ENCODE data around the gene ZNF367.
"Not testable (repeated sequence)": the region's sequence is repeated elsewhere in the genome, so short reads cannot be mapped to it uniquely, and the experiment has no call there.

ZNF367 gene

DNA sequence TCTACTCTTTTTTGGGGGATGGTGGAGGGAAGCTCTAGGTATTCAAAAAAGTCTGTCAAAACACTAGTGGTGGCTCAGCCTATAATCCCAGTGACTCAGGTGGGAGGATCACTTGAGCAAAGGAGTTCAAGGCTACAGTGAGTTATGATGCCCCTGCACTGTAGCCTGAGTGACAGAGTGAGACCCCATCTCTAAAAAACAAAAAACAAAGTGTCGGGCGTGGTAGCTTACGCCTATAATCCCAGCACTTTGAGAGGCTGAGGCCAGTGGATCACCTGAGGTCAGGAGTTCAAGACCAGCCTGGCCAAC lies 18.9 kb downstream of the ZNF367 start:
- no peak for DNase-seq (ENCODE audit: low read depth in 2 of 2)

DNA sequence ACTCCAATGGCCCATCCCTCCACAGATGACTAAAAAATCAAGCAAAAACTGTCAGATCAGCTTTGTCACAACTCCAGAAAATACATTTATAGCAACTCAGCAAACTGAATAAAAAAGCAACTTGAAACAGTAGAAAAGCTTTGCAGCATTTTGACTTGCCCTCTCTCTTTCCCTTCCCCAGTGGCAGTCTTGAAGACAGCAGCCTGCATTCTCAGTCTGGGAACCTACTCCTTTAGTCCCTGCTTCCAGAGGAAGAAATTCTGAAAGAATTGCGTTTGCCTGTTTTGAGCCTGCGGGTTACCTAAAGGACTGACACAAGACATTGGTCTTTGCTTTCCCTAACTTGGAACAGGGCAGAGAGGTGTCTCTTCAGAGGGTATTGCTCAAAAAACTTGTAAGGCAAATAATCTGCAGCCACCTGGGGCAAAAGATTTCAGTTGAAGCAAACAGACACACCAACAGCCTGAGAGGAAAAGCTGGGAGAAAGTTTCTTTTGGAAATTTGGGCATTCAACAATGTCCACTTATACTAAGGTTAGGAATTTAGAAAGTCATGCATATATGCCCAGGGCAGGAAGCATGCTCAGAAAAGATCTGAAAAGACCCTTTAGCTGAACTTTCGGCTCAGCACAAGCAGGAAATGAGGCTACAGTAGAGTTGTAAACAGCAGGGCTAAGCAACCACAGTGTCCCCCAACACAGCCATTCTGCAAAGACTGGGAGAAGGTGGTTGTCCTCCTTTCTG lies 19.4 kb downstream of the ZNF367 start:
- DNase-seq (ENCODE audit: low read depth in 2 of 2): no peak

DNA sequence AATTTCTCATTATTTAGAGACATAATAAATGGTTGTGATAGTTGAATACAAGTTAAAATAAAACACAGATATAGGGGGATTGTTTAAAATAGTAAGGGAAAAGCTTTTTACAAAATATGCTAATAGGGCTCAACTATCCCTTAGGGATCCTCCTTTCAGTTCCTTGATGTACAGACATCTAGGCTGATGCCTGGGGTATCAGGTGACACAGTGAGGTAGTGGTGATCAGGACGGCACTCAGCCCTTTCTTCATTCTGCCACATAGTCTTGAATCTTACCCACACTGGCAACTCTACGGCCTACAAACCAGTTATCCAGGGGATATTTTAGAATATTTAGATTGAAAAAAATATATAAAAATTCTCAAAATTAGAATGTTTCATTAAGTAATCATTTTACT lies 22.2 kb downstream of the ZNF367 start:
- no peak for DNase-seq (ENCODE audit: low read depth in 2 of 2)

DNA sequence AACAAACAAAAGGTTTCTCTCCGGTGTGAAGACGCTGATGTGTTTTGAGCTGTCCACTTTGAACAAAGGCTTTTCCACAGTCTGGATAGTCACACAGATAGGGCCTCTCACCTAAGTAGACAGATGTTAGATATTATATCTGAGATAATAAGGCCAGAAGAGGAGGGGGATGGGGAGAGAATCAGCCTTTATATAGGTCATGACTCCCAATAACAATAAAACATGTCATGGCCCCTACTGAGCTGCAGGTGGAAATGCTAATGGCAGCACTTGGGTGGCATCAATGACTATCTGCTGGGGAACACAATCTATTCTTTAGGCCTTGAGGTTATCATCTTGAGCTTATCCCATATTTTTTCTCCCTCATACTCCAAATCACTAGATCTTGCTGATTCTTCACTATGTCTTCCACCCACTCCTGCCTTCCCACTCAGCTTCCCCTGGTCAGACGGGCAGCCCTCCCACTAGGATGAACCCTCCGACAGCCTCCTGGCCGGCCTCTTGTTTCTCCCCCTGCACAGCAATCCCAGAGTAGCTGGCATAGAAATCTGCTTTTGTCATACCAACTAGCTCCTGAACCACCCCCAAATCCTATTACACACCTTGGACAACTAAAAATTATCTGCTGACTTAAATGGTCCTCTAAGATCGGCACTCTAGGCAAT lies 23.2 kb downstream of the ZNF367 start:
- DNase-seq (ENCODE audit: low read depth in 2 of 2): no peak

GRCh38 chr9:96392263-96392662 lies 25.9 kb downstream of the ZNF367 start:
- no peak for DNase-seq (ENCODE audit: low read depth in 2 of 2)

DNA sequence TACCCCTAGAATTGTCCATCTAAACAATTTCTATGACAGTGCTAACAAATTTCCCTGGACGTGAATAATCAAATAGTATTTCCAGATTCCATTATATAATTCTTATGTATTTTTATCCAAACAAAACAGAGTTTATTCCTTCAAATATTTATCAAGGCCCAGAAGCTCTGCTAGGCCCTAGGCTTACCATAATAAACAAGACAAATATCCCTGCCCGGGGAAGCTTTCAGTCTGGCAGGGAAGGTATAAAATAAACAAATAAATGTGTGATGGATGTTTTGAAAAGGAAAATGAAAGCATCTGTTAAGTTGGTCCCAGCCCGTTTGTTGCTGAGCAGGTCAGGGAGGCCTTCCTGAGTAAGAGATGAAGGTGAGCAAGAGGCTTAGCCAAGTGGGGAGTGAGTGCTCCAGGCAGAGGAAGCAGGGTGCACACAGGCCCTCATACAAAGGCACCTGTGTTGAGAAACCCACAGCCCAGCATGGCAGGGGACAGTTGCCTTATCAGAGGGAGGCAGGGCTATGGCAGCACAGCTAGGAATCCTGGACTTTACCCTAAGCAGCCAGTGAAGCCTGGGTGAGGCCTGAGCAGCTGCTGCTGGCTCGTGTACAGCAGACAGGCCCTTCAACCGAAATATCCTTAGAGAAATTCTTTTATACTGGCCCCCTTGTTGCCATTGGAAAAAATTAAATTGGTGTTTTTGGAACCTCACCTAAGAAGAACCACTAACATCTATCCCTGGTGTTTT lies 27.0 kb downstream of the ZNF367 start:
- DNase-seq (ENCODE audit: low read depth in 2 of 2): no peak

DNA sequence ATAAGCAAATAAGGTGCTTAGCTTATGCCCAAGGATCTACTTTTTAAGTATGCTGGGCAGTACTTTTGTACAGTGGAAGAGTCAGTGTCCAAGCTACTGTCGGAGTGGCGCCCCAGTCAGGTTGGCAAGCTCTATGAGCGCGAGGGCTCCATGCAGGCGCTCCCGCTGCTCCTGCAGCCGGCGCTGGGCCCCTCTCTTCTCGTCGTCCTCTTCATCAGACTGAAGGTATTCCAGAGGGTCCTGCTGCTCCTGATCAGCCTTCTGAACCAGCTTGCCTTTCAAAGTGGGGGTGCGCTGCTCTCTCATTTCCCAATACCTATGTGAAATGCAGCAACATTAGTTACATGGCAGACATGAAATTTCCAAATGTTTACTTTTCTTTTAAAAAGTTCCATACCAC lies 30.0 kb downstream of the ZNF367 start:
- DNase-seq (ENCODE audit: low read depth in 2 of 2): no peak

GRCh38 chr9:96386157-96386556 lies 32.0 kb downstream of the ZNF367 start:
- no peak for DNase-seq (ENCODE audit: low read depth in 2 of 2)

GRCh38 chr9:96383165-96383942 lies 34.8 kb downstream of the ZNF367 start, which contains the start of gene SLC35D2:
Gene SLC35D2, minus strand, starts transcription at chr9:96383711. Its CDS starts 77 bp downstream, at chr9:96383634.
- DNase-seq (ENCODE audit: low read depth in 2 of 2): peak in 1 of 2 donors; percentile 12

DNA sequence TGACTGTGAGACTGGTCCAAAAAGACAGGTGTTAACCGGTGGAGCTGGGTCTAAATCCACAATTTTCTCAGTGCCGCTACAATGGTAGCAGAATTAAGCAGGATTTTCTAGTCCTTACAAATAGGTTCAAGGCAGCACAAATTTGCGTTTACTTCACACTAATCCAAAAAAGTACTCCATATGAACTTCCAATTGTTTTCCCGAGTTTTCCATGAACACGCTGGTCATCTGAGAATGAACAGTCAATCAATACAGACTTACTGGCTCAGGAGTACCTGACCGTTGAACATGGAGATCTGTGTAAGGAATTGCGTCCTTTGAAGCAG lies 35.4 kb downstream of the ZNF367 start:
- DNase-seq (ENCODE audit: low read depth in 2 of 2): no peak

- no peak for DNase-seq (ENCODE audit: low read depth in 2 of 2)
These were observed 36.0 kb downstream of the ZNF367 start for GRCh38 chr9:96382175-96382574.

- no peak for DNase-seq (ENCODE audit: low read depth in 2 of 2)
These were observed 36.5 kb downstream of the ZNF367 start for GRCh38 chr9:96381696-96382095.

DNA sequence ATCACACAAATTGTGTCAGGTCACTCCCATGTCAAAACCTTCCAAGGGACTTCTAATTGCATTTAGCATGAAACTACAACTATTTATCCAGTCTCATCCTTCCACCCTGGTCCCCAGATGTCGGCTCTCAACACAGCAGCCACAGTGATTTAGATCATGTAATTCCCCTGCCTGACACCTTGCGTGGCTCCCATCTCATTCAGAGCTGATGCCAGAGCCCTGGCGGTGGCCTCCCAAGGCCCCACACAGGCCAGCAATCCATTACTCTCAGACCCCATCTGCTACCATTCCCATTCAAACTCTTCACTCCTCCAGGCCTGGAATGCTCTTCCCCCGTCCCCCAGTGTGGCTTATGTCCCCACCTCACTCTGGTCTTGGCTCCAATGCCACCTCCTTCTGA lies 37.0 kb downstream of the ZNF367 start:
- no peak for DNase-seq (ENCODE audit: low read depth in 2 of 2)

DNA sequence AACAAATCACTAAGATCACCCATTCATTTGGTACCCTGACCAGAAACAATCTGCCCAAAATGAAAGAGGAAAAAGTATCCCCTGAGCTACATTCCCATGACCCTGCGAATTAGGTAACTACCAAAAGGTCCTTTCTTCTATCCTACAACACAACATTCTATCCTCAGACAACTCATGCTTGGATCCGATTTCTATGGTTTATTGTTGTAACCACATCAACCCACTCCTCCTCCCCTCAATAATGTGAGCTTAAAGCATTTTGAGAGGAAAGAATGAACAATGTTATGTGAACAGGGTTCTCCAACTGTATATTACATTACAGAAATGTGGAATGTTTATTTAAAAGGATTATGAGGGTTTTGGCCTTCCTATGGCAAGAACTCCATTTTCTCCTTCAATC lies 38.7 kb downstream of the ZNF367 start:
- no peak for DNase-seq (ENCODE audit: low read depth in 2 of 2)

GRCh38 chr9:96378187-96378586 lies 40.0 kb downstream of the ZNF367 start:
- DNase-seq (ENCODE audit: low read depth in 2 of 2): no peak

- no peak for DNase-seq (ENCODE audit: low read depth in 2 of 2)
These were observed 41.0 kb downstream of the ZNF367 start for GRCh38 chr9:96376891-96377874.

GRCh38 chr9:96375507-96375906 lies 42.7 kb downstream of the ZNF367 start:
- not testable (repeated sequence) for DNase-seq (ENCODE audit: low read depth in 2 of 2)

DNA sequence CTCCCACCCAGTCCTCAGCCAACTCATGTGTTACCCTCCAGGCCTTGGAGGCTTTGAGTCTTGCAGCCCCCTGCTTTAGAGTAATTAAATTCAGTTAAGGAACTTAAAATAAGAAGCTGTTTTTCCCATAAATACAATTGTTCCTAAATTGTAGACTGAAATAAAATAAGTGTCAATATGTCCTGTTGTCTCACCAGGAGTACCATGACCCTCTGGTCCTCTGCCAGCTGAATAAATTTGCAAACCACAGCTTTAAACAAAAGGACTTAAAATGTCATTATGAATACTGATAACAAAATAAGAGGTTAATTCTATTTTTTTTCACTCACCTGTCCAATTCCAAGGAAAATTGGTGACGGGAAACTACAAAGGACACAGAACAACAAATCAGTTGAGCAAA lies 50.2 kb downstream of the ZNF367 start:
- no peak for DNase-seq (ENCODE audit: low read depth in 2 of 2)

- no peak for DNase-seq (ENCODE audit: low read depth in 2 of 2)
These were observed 54.8 kb downstream of the ZNF367 start for GRCh38 chr9:96363175-96363967.

GRCh38 chr9:96362119-96362518 lies 56.1 kb downstream of the ZNF367 start:
- DNase-seq (ENCODE audit: low read depth in 2 of 2): not testable (repeated sequence)

All from stimulated activated CD4-positive, alpha-beta T cell treated with anti-CD3 and anti-CD28 coated beads, Interleukin-1b, Interleukin-23, amount 100 ng/mL, for 4 hours (primary cell).